WERI-Rb-1 (cell line): ENCODE data around the gene OR6C75.
"Not testable (repeated sequence)": the region's sequence is repeated elsewhere in the genome, so short reads cannot be mapped to it uniquely, and the experiment has no call there.

ENCODE experiments used
- DNase-seq: peaks from one replicate; pipeline ENCODE4 v3.0.0-alpha.2; 2020
- H3K27ac ChIP-seq: fragments of 250-450 bp; sonication (Bioruptor Pico); 2 replicates; pipeline ENCODE4 v1.5.1; 2020; ENCODE audit warnings: mild to moderate bottlenecking, moderate library complexity
- H3K27me3 ChIP-seq: fragments of 250-450 bp; sonication (Bioruptor Pico); 2 replicates; pipeline ENCODE4 v1.5.1; 2021; ENCODE audit warnings: mild to moderate bottlenecking, low read depth, moderate library complexity; ENCODE audit not compliant: insufficient read depth, severe bottlenecking
- H3K36me3 ChIP-seq: fragments of 250-450 bp; sonication (Bioruptor Pico); 2 replicates; pipeline ENCODE4 v1.5.1; 2020; ENCODE audit warnings: mild to moderate bottlenecking, moderate library complexity
- H3K4me3 ChIP-seq: 2 replicates; pipeline ENCODE4 v1.5.1; 2011; ENCODE audit warnings: low read depth, mild to moderate bottlenecking, control low read depth, low read length
- H3K9me3 ChIP-seq: fragments of 250-450 bp; sonication (Bioruptor Pico); 2 replicates; pipeline ENCODE4 v1.5.1; 2021; ENCODE audit warnings: mild to moderate bottlenecking, moderate library complexity; ENCODE audit not compliant: severe bottlenecking
- TF ChIP-seq, protein P1 (sequence below): IDR thresholded peaks from 2 replicates; pipeline ENCODE4 v1.5.1; 2011; ENCODE audit warnings: low read depth, mild to moderate bottlenecking, control low read depth, inconsistent platforms, low read length

The OR6C75 gene

GRCh38 chr12:55407866-55408265 lies 45.1 kb downstream of the OR6C75 start:
- H3K36me3 ChIP-seq, result no peaks in the 10 kb centered on the region
- no peaks in the 10 kb centered on the region for H3K9me3 ChIP-seq
- DNase-seq, result no peak
- peaks cover 8% of the 10 kb centered on the region for H3K27me3 ChIP-seq
- TF ChIP-seq, protein P1, sequence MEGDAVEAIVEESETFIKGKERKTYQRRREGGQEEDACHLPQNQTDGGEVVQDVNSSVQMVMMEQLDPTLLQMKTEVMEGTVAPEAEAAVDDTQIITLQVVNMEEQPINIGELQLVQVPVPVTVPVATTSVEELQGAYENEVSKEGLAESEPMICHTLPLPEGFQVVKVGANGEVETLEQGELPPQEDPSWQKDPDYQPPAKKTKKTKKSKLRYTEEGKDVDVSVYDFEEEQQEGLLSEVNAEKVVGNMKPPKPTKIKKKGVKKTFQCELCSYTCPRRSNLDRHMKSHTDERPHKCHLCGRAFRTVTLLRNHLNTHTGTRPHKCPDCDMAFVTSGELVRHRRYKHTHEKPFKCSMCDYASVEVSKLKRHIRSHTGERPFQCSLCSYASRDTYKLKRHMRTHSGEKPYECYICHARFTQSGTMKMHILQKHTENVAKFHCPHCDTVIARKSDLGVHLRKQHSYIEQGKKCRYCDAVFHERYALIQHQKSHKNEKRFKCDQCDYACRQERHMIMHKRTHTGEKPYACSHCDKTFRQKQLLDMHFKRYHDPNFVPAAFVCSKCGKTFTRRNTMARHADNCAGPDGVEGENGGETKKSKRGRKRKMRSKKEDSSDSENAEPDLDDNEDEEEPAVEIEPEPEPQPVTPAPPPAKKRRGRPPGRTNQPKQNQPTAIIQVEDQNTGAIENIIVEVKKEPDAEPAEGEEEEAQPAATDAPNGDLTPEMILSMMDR, result no peak
- H3K4me3 ChIP-seq, result no peak overlapping the region
- H3K27ac ChIP-seq, result no peak overlapping the region

GRCh38 chr12:55409133-55409532 lies 46.4 kb downstream of the OR6C75 start:
- DNase-seq, H3K4me3 ChIP-seq, H3K36me3 ChIP-seq, H3K9me3 ChIP-seq, H3K27ac ChIP-seq: not testable (repeated sequence)
- peaks cover 11% of the 10 kb centered on the region for H3K27me3 ChIP-seq

DNA sequence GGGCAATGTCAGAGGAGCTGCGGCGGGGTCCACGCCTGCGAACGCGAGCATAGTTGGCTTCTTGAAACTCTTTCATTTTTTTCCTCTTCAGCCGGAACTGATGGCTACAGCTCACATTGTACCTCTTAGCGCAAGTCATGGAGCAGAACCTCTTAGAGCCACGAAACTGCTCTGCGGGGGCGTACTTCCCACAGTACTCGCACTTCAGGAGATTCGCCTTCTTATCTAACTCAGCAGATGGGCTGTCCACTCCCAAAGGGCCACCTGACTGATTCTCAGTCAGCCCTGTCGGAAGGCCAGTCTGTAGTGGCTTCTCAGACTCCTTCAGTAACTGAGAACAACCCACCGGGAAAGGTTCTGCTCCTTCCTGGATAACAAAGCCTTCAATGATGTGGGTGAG lies 49.4 kb downstream of the OR6C75 start:
- not testable (repeated sequence) for H3K27ac ChIP-seq, H3K9me3 ChIP-seq, H3K4me3 ChIP-seq, DNase-seq, H3K36me3 ChIP-seq
- H3K27me3 ChIP-seq, result peaks cover 34% of the 10 kb centered on the region

DNA sequence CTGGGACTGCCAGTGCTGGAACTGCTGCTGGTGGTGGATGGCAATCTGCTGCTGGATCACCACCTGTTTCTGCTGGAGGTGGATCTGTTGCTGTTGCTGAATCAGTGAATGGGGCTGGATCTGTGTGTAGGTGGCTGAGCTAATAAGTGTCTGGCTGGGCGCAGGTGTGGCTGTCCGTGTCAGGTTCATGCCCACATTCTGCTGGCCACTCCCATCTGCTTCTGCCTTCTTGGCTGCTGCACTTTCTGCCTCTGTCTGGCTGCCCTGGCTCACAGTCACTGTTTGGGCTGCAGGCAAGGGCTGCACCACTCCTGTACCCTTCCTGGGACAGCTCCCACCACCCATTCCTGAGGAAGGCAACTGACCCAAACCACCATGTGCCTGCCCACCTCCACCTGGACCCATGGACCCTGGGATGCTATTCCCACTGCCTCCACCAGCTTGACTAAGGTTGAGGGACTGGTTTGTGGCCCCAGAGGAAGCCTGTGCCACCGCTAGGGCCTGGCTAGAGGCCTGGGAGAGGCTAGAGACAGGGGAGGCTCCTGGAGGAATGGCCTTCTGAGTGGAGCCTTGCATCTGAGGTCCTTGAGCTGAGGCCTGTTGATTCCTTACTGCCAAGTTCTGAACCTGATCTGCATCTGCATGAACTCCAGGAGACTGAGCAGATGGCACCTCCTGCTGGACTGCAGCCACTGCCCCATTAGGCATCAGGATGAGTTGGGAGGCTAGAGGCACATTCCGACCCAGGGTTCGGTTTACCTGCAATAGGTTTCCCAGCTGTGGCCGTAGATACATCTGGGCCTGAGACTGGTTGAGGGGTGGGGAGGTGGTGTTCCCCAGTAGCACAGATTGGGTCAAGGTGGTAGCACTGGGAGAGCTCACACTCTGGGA lies 51.0 kb downstream of the OR6C75 start:
- H3K4me3 ChIP-seq, H3K27ac ChIP-seq, DNase-seq, H3K9me3 ChIP-seq, H3K36me3 ChIP-seq: not testable (repeated sequence)
- H3K27me3 ChIP-seq, result peaks cover 34% of the 10 kb centered on the region

DNA sequence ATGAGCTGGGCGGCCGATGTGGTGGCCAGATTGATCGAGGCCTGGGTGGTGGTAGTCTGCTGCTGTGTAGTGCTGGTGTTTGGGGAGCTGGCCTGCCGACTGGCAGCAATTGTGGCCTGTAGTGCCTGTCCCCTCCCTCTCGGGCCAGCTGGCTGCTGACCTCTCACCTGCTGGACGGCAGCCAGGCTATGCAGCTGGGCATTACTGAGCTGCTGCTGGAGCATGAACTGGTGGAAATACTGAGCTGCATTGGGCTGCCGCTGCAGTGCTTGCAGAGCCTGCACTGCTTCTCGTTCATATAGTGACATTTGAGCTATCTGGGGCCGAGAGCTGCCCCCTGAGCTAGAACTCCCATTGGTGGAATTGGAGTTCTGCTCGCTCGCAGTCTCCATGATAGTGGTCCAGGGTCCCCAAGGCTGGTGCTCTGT lies 51.6 kb downstream of the OR6C75 start:
- not testable (repeated sequence) for H3K4me3 ChIP-seq, H3K36me3 ChIP-seq, H3K27ac ChIP-seq, H3K9me3 ChIP-seq, DNase-seq
- peaks cover 34% of the 10 kb centered on the region for H3K27me3 ChIP-seq

- peaks cover 34% of the 10 kb centered on the region for H3K27me3 ChIP-seq
- H3K4me3 ChIP-seq, H3K9me3 ChIP-seq, H3K36me3 ChIP-seq, H3K27ac ChIP-seq, DNase-seq: not testable (repeated sequence)
Observed at GRCh38 chr12:55414889-55415288, 52.1 kb downstream of the OR6C75 start.

DNA sequence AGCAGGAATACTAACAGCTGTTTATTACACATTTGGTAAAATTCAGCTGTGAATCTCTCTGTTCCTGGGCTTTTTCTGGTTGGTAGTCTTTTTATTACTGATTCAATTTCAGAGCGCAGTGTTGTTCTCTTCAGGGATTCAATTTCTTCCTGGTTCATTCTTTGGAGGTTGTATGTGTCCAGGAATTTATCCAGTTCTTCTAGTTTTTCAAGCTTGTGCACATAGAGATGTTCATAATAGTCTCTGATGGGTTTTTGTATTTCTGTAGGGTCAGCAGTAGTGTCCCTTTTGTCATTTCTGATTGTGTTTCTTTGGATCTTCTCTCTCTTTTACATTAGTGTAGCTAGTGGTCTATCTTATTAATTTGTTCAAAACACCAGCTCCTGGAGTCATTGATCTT lies 54.2 kb downstream of the OR6C75 start:
- H3K4me3 ChIP-seq, result no peak overlapping the region
- no peak overlapping the region for H3K27ac ChIP-seq
- no peak for DNase-seq
- TF ChIP-seq, protein P1, result no peak
- H3K36me3 ChIP-seq, result no peaks in the 10 kb centered on the region
- H3K27me3 ChIP-seq, result peaks cover 45% of the 10 kb centered on the region
- H3K9me3 ChIP-seq, result no peaks in the 10 kb centered on the region
